ENCODE measurements around the gene DIAPH3.

The DIAPH3 gene

DNA sequence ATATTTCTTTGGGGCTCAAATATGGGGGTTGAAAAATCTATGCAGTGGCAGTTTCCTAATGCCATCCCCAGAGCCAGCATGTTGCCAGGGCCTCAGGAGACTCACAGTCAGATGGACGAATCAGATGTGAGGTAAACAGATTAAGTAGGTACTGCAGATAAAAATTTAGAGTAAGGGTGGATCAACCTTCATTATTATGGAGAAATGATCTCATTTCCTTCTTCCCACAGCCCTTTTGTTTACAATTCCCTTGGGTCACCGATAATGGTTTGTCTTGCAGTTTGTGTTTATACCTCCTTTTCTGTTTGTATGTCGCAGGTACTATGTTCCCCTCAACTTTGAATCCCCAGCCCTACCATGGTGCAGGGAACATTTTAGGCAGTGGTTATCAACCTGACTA is 20.0 kb downstream of the DIAPH3 start:
- no peak for DNase-seq (ENCODE audit: low spot score)
- in situ Hi-C loops (cut with MboI; ENCODE audit: low pct_unique_long_range_greater_than_20kb, low sequenced_read_pairs, unreplicated experiment) = no loop called here
- TF ChIP-seq, protein P1, sequence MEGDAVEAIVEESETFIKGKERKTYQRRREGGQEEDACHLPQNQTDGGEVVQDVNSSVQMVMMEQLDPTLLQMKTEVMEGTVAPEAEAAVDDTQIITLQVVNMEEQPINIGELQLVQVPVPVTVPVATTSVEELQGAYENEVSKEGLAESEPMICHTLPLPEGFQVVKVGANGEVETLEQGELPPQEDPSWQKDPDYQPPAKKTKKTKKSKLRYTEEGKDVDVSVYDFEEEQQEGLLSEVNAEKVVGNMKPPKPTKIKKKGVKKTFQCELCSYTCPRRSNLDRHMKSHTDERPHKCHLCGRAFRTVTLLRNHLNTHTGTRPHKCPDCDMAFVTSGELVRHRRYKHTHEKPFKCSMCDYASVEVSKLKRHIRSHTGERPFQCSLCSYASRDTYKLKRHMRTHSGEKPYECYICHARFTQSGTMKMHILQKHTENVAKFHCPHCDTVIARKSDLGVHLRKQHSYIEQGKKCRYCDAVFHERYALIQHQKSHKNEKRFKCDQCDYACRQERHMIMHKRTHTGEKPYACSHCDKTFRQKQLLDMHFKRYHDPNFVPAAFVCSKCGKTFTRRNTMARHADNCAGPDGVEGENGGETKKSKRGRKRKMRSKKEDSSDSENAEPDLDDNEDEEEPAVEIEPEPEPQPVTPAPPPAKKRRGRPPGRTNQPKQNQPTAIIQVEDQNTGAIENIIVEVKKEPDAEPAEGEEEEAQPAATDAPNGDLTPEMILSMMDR (IDR thresholded peaks at IDR 0.05; ENCODE audit: extremely low read depth, insufficient read depth, missing control alignments) = no peak

DNA sequence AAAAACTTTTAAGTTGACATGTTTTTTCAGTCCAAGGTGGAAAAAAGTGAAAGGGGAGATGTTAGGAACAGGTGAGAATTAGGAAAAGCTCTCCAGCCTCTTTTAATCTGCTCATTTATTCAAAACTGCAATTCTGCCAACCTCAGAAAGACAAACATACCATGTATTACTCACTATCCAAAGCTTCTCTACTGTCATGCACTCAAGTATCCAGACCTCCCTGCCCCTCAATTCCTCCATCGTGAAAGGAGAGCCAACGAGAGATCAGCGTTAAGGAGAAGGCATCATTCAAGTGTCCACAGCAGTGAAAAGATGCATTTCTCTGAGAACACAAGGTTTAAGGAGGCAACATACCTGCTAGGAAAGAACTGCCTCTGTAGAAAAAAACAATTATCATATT is 24.5 kb downstream of the DIAPH3 start:
- no peak for DNase-seq (ENCODE audit: low spot score)
- in situ Hi-C loops (cut with MboI; ENCODE audit: low pct_unique_long_range_greater_than_20kb, low sequenced_read_pairs, unreplicated experiment) = no loop called here
- TF ChIP-seq, protein P1 (IDR thresholded peaks at IDR 0.05; ENCODE audit: extremely low read depth, insufficient read depth, missing control alignments) = no peak

DNA sequence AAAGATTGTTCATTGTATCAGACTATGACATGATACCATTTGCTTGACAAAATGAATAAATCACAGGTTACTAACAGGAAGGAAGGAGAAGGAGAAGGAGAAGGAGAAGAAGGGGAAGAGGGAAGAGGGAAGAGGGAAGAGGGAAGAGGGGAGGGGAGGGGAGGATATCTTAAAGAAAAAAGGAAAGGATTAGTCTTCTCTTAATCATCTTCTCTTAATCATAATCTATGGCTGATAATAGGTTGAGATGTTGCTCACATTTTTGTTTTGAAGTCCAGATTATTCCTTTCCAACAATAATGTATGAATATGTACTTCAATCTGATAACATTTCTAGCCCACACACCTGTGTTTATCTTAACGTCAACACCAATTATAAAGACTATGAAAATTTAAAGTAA is 25.1 kb downstream of the DIAPH3 start:
- DNase-seq (ENCODE audit: low spot score) = no peak
- TF ChIP-seq, protein P1 (IDR thresholded peaks at IDR 0.05; ENCODE audit: extremely low read depth, insufficient read depth, missing control alignments) = no peak
- in situ Hi-C loops (cut with MboI; ENCODE audit: low pct_unique_long_range_greater_than_20kb, low sequenced_read_pairs, unreplicated experiment) = no loop called here

DNA sequence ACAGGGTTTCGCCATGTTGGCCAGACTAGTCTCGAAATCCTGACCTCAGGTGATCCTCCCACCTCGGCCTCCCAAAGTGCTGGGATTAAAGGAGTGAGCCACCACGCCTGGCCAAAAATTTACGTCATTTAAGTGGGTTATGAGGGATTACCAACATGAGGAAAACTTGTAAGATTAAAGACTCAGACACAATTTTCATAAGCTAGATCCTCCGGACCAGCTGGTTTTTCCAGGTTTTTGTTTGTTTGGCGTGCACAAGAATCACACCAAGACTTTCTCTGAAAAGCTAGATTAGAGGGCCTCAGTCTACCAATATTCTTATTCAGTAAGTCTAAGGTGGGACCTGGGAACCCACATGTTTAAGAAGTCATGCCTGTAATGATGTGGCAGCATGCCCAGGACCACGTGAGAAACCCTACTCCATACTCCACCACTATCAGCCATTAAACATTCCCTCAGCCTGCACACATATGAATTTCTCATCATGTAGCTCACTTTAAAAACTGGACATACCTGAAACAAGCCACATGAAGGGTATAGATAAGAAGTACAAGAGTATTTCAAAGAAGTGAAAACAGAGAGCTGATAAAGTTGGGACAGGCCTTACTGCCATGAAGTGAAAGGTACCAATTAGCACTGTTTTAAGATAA is 25.7 kb downstream of the DIAPH3 start:
- DNase-seq (ENCODE audit: low spot score) = no peak
- TF ChIP-seq, protein P1 (IDR thresholded peaks at IDR 0.05; ENCODE audit: extremely low read depth, insufficient read depth, missing control alignments) = no peak
- in situ Hi-C loops (cut with MboI; ENCODE audit: low pct_unique_long_range_greater_than_20kb, low sequenced_read_pairs, unreplicated experiment) = no loop called here

DNA sequence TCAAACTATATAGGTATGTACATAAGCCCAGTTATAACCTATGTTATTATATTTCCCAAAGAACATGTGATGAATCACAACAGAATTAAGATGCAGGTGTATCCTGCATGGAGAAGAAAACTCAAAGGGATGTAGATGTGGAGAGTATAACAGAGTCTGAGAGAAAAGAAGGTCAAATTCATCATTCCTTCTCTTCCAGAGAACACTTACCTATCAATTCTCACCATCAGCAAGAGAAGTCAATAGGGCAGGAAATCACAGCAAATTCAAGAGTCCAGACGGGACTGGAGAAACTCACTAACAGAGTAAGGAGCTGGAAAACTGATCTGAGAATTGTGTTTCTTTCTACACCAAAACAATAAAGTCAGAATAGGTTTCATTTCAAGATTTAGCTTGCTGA is 28.4 kb downstream of the DIAPH3 start:
- in situ Hi-C loops (cut with MboI; ENCODE audit: low pct_unique_long_range_greater_than_20kb, low sequenced_read_pairs, unreplicated experiment) = no loop called here

DNA sequence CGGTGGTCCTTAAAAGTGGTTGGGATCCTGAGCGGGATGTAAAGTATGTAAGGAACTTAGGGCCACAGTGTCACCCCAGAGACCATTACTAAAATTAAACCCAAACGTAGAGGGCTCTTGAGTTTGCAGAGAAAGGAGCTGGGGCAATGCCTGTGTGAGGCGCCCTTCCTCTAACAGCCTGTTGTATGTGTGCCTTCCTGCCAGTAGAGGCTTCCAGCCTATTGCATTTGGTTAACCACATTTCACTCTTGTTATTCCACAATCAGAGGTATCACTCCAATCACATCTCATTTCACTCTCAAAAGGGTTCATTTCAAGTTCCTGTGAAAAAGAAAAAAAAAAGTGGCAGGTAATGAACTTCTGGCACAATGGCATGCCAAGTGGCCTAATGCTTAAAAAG is 29.4 kb downstream of the DIAPH3 start:
- no peak for DNase-seq (ENCODE audit: low spot score)
- in situ Hi-C loops (cut with MboI; ENCODE audit: low pct_unique_long_range_greater_than_20kb, low sequenced_read_pairs, unreplicated experiment) = no loop called here
- TF ChIP-seq, protein P1 (IDR thresholded peaks at IDR 0.05; ENCODE audit: extremely low read depth, insufficient read depth, missing control alignments) = peak; percentile 33

More for the DNA sequence above, 28.4 kb downstream of the DIAPH3 start:
- TF ChIP-seq, protein P1 (IDR thresholded peaks at IDR 0.05; ENCODE audit: extremely low read depth, insufficient read depth, missing control alignments) = no peak
- DNase-seq (ENCODE audit: low spot score) = no peak

Measured in GM13977 (cell line).